Keratinocyte (primary cell): Measurements from ENCODE around the gene CENPP.

Experiments used
- CTCF ChIP-seq, 3 experiments: IDR thresholded peaks in 1 of 3; conservative IDR thresholded peaks in 1 of 3; optimal IDR thresholded peaks in 1 of 3; 2 replicates in 2 of 3; 3 replicates in 1 of 3; pipeline versions ENCODE3 to v1.5.1; 2011; ENCODE audit warnings: low read length in 3 of 3, mild to moderate bottlenecking in 3 of 3, moderate library complexity in 2 of 3, control low read depth in 1 of 3, inconsistent platforms in 1 of 3; ENCODE audit not compliant: insufficient read depth in 2 of 3; ENCODE audit errors: extremely low read depth in 1 of 3
- EZH2 ChIP-seq: IDR thresholded peaks from one replicate; pipeline ENCODE4 v1.6.1; 2012; ENCODE audit warnings: inconsistent platforms, mild to moderate bottlenecking, low read length, moderate library complexity

GRCh38 chr9:92315456-92315855, 10.3 kb upstream of the CENPP start:
- TF ChIP-seq CTCF (optimal IDR thresholded peaks at IDR 0.05 in 1 of 3, IDR thresholded peaks at IDR 0.05 in 1 of 3, conservative IDR thresholded peaks at IDR 0.05 in 1 of 3; ENCODE audit: extremely low read depth in 1 of 3, insufficient read depth in 2 of 3, low read length in 3 of 3) (no peak), EZH2 (no peak)
